Choroid plexus epithelial cell (primary cell): ENCODE measurements around the gene ARF3.
A peak's percentile ranks its signal among the peaks of the same experiment; 100 is the strongest.

Experiments used
- DNase-seq: peaks from one replicate; pipeline ENCODE4 v3.0.0-alpha.2; 2010; ENCODE audit warnings: low read depth
- H3K4me3 ChIP-seq: 2 replicates; pipeline ENCODE4 v1.5.1; 2011; ENCODE audit warnings: low read depth, mild to moderate bottlenecking, control low read depth, low read length, moderate library complexity
- CTCF ChIP-seq: conservative IDR thresholded peaks from 2 replicates; pipeline ENCODE4 v1.5.1; 2011; ENCODE audit warnings: low read depth, mild to moderate bottlenecking, control low read depth, inconsistent platforms, low read length, moderate library complexity

ARF3 gene

DNA sequence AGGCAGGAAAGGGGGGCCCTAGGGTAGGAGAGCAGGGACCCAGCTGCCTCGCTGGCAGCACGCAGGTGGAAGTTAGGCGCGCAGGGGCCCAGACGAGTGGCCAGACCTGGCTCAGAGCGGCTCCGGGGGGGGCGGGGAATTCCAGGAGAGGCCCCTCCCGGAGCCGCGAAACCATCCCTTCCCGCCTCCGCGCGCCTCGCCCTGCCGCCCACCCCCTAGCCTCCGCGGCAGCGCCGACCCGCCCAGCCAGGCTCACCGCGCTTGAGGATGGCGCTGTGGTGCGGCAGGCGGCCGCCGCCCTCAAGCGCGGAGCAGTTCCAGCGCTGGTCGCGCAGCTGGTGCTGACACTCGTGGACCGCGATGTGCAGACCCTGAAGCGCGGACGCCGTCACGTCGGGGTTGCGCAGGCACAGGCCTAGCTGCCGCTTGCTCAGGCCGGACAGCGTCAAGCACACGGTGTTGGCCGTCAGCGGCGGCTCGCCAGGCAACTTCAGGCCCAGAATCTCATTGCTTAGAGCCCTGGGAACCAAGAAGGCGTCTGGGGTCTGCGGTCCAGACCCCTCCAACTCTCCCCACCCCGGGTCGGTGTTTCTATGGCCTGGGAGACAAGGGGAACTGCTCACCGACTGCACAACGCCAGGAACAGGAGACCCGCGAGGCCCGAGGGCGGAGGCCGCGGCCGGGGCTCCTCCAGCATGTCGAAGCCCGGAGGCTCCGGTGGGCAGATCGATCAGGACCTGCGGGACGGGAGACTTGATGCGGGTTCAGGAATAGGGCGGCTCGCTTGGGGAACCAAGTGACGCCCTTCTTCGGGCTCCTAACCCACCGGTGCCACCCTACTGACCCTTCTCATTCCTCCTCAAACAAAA is 12.8 kb upstream of the ARF3 start:
- DNase-seq: no peak
- H3K4me3 ChIP-seq: peak overlapping the region; percentile 26
- TF ChIP-seq CTCF: no peak

GRCh38 chr12:48969160-48969771 is 12.0 kb upstream of the ARF3 start:
- H3K4me3 ChIP-seq: no peak overlapping the region
- DNase-seq: no peak
- no peak for TF ChIP-seq CTCF

GRCh38 chr12:48968467-48968866 is 11.2 kb upstream of the ARF3 start:
- DNase-seq: no peak
- no peak overlapping the region for H3K4me3 ChIP-seq
- no peak for TF ChIP-seq CTCF

DNA sequence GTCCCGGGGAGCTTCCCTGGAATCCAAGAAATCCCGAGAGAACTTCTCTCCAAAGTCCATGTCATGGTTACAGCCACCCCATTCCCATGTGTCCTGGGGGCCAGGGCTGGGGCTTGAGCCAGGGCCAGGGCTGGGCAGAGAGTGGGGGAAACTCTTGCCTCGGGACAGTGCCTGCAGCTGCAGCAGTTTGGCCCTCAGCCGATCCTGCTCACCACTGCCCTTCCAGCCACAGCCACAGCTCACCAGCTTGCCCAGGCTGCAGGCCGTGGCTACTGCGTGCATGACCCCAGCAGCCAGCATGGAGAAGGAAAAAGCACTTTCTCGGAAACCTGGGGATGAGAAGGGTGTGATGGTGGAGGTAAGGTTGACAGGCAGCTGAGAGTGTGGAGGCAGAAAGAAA is 10.7 kb upstream of the ARF3 start:
- no peak overlapping the region for H3K4me3 ChIP-seq
- TF ChIP-seq CTCF: no peak
- no peak for DNase-seq

GRCh38 chr12:48966177-48966895 is 9.0 kb upstream of the ARF3 start:
- TF ChIP-seq CTCF: no peak
- DNase-seq: no peak
- H3K4me3 ChIP-seq: no peak overlapping the region

DNA sequence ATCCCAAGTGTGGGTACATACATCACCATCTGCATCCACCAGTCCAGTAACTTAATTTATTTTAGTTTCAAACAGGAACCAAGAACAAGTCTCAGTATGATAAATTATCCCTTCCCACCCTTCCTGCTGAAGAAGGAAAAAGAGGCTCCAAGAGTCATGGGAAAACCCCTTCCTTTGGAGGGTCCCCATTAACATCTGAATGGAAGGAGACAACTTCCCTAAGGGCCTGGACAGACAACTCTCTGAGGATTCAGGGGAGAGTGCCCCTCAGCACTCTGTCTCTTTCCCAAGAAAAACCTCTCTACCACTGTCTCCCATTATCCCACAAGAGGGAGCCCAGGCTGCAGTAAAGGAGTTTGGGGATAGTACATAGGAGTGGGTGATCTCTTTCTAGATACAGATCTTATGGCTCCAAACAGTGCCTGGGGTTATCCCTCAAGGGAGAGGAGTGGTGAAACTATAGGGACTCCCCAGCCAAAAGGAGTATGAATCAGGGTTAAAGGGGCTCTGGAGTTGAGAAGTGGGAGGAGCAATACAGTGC is 8.1 kb upstream of the ARF3 start:
- DNase-seq: peak; percentile 47
- H3K4me3 ChIP-seq: no peak overlapping the region
- TF ChIP-seq CTCF: peak; percentile 63
